ENCODE measurements around the gene CFAP300.

CFAP300 gene

DNA sequence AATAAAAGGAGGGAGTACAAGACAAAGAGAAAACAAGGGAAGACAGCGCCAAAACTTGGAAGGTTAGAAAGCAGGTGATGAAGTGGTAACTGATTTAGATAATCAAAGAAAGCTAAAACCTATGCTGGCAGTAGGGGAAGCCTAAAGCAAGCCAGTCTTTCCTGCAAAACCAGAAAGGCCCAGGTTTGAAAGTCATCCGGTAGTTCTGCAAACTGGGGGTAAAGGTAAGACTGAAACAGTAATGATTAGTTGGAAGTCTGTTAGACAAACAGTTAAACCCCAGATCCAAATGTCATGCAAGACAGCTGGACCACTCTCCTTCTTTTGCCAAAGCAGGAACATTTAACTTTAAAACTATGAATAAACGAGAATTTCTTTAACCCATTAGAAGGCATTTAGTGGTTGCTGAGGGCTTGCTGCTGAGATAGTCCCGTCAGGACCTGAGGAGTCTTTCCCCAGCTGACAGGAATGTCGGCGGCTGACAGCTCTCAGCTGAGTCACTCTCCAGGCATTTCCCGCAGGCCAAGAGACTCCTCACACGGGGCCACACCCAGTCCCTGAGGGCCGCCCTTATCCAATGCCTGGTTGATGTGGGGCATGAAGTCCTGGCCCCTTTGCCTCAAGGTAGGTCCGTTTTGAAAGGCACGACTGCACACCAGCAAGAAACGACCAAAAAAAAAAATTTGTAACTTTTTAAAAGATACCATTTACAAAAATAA, 36.3 kb upstream of the CFAP300 start:
- TF ChIP-seq, protein P1, sequence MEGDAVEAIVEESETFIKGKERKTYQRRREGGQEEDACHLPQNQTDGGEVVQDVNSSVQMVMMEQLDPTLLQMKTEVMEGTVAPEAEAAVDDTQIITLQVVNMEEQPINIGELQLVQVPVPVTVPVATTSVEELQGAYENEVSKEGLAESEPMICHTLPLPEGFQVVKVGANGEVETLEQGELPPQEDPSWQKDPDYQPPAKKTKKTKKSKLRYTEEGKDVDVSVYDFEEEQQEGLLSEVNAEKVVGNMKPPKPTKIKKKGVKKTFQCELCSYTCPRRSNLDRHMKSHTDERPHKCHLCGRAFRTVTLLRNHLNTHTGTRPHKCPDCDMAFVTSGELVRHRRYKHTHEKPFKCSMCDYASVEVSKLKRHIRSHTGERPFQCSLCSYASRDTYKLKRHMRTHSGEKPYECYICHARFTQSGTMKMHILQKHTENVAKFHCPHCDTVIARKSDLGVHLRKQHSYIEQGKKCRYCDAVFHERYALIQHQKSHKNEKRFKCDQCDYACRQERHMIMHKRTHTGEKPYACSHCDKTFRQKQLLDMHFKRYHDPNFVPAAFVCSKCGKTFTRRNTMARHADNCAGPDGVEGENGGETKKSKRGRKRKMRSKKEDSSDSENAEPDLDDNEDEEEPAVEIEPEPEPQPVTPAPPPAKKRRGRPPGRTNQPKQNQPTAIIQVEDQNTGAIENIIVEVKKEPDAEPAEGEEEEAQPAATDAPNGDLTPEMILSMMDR (conservative IDR thresholded peaks at IDR 0.05): no peak
- no peak for TF ChIP-seq ZFX (IDR thresholded peaks at IDR 0.05)
- no peak overlapping the region for H3K27ac ChIP-seq

DNA sequence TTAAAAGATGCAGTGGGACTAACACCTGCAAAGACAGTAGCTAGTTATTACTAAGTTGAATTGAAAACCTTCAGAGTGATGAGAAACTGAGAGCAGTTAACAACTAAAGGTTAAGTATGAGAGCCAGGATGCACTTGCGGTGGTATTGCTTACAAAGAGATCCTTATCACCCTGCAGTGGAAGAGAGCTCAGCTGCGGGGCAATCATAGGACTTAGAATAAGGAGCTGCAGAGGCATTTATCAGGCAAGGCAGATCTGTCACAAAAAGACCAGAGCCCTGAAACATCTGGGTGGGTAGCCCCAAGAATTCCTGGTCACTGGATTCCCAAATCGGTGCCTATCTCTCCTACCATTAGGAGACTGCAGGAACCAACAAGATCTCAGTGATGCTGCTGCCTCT, 34.3 kb upstream of the CFAP300 start:
- TF ChIP-seq, protein P1 (conservative IDR thresholded peaks at IDR 0.05): no peak
- TF ChIP-seq ZFX (IDR thresholded peaks at IDR 0.05): no peak
- no peak overlapping the region for H3K27ac ChIP-seq

DNA sequence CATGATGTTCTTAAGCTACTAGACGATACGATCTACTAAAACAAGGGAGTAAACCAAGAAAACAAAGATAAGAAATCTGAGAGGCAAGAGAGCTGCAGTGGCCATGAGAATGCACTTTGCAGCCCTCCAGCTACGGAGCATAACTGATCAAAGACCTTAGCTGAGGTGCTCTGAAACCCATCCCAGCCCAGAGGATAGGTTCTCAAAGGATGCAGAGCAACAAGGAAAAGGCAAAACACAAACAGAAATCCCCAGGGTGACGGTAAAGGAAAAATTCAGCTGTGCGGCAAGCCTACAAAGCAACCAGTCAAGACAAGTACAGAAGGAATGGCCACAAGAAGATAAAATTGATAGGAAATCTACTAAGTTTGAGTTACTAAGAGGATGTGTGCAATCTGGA, 32.5 kb upstream of the CFAP300 start:
- TF ChIP-seq, protein P1 (conservative IDR thresholded peaks at IDR 0.05): no peak
- TF ChIP-seq ZFX (IDR thresholded peaks at IDR 0.05): no peak
- H3K27ac ChIP-seq: no peak overlapping the region

DNA sequence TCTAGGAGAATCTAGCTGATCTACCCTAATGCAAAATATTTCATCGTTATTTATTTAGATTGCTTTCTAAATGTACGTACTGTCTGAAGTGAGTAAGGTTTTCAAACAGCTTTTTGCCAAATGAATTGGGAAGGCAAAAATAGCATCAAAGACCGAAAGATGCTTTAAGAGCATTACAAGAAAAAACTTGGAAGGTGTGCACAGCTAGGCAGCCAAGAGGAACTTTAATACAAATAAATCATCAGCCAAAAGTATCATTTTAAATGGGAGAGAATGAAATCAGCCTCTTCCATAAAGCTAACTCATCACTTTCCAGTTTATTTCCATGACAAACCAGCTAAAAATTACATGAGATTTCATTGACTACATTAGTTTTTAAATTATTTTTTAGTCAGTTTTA, 30.2 kb upstream of the CFAP300 start:
- TF ChIP-seq, protein P1 (conservative IDR thresholded peaks at IDR 0.05): no peak
- TF ChIP-seq ZFX (IDR thresholded peaks at IDR 0.05): no peak
- H3K27ac ChIP-seq: no peak overlapping the region

DNA sequence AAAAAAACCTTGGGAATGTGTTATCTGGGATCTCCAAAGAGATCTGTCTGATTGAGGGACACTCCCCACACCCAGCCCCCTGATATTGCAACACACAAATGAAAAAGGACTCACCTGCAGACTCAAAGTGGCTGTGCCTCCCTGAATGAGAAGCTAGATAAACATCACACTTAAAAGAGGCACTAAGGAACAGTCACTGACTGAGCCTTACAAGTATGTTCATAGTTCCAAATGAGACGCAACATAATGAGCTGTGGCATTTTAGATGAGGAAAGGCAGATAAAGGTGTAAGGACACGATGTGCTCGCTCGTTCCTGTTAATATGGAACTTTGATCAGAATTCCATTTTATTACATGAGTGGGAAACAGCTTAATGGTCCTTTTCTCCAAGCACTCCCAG, 21.0 kb upstream of the CFAP300 start:
- no peak overlapping the region for H3K27ac ChIP-seq
- no peak for TF ChIP-seq ZFX (IDR thresholded peaks at IDR 0.05)
- TF ChIP-seq, protein P1 (conservative IDR thresholded peaks at IDR 0.05): no peak

DNA sequence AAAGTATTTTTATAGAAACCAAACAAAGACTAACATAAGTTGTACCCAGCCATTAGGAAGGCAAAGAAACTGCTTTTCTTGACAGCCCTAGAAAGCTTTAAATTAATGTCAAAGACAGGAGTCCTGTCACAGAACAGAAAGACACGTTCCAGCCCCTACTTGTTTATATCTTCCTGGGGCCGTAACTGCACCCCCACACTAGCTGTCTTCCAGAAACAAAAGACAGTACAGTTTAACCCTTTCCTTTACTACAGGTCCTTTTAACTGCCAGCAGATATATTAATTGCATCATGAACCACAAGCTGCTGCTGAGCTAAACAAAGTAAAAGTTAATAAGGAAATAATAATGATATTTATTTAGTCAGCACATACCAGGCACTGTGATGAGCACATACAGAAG, 20.3 kb upstream of the CFAP300 start:
- TF ChIP-seq ZFX (IDR thresholded peaks at IDR 0.05): no peak
- TF ChIP-seq, protein P1 (conservative IDR thresholded peaks at IDR 0.05): no peak
- no peak overlapping the region for H3K27ac ChIP-seq

DNA sequence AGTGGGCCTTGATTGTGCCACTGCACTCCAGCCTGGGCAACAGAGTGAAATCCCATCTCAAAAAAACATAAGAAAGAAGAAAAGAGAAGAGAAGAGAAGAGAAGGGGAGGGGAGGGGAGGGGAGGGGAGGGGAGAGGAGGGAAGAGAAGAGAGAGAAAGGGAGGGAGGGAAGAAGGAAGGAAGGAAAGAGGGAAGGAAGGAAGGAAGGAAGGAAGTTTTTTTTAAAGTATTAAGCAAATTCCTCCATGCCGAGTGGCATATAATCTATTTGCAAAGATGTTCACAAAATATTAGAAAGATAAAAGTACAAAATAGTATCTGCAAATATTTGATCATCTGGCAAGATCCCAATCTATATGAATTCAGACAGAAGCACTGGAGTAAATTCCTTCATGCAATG, 10.5 kb upstream of the CFAP300 start:
- no peak for TF ChIP-seq ZFX (IDR thresholded peaks at IDR 0.05)
- TF ChIP-seq, protein P1 (conservative IDR thresholded peaks at IDR 0.05): no peak
- no peak overlapping the region for H3K27ac ChIP-seq
